Tibial artery (tissue), 4 donors: Measurements from ENCODE around the gene SRPRA.
A peak's percentile ranks its signal among the peaks of the same experiment; 100 is the strongest.

Experiments used
- DNase-seq, 2 donors: peaks; one replicate each; pipeline ENCODE4 v3.0.0-alpha.2; 2019
- H3K27ac ChIP-seq, 2 donors: fragments of 200-600 bp; sonication (generic) in 1 of 2; 1 replicate in 1 of 2; 2 replicates in 1 of 2; pipeline ENCODE4 v1.5.1; 2018 to 2019; ENCODE audit warnings: mild to moderate bottlenecking in 1 of 2
- H3K27me3 ChIP-seq, 2 donors: fragments of 200-600 bp; sonication (generic) in 1 of 2; one replicate each; pipeline versions ENCODE4 v1.5.1 to v1.6.0; 2016 to 2019
- H3K36me3 ChIP-seq, 3 donors: fragments of 200-600 bp; sonication (generic) in 2 of 3; one replicate each; pipeline ENCODE4 v1.5.1; 2016 to 2019; ENCODE audit warnings: mild to moderate bottlenecking in 2 of 3
- H3K4me1 ChIP-seq, 4 donors: fragments of 200-600 bp; sonication (generic) in 2 of 4; 1 replicate in 3 of 4; 2 replicates in 1 of 4; pipeline ENCODE4 v1.5.1; 2016 to 2019
- H3K4me3 ChIP-seq, 2 donors: fragments of 200-600 bp; sonication (generic) in 1 of 2; 1 replicate in 1 of 2; 2 replicates in 1 of 2; pipeline ENCODE4 v1.5.1; 2018 to 2019; ENCODE audit warnings: mild to moderate bottlenecking in 2 of 2
- H3K9me3 ChIP-seq, 3 donors: fragments of 200-600 bp; sonication (generic) in 1 of 3; one replicate each; pipeline ENCODE4 v1.5.1; 2016 to 2019
- CTCF ChIP-seq, 2 experiments: fragments of 200-600 bp in 1 of 2; fragments of 450-650 bp in 1 of 2; IDR thresholded peaks; one replicate each; pipeline ENCODE4 v1.5.1; 2017 to 2019; ENCODE audit warnings: antibody characterized with exemption in 2 of 2, mild to moderate bottlenecking in 1 of 2, moderate library complexity in 1 of 2
- intact Hi-C: fragments of 100-400 bp; cut with DNase I; formaldehyde crosslinking; loops from one replicate; pipeline ENCODE4 v1.15.0; 2023; ENCODE audit warnings: low total_unique reads

Gene SRPRA

GRCh38 chr11:126307706-126308105 is 39.0 kb upstream of the SRPRA start:
- H3K27ac ChIP-seq = no peak overlapping the region
- TF ChIP-seq CTCF (IDR thresholded peaks at IDR 0.05) = peak in 1 of 2 experiments; percentile 4
- H3K36me3 ChIP-seq = peaks cover 3 to 12% (median 5%) of the 10 kb centered on the region in 3 donors
- intact Hi-C loops = no loop called here
- no peak for DNase-seq
- H3K27me3 ChIP-seq = no peaks in the 10 kb centered on the region
- no peaks in the 10 kb centered on the region for H3K9me3 ChIP-seq
- H3K4me1 ChIP-seq = peaks cover 0 to 15% (median 7%) of the 10 kb centered on the region in 4 donors
- H3K4me3 ChIP-seq = no peak overlapping the region

- no peak for DNase-seq
- intact Hi-C loops = no loop called here
- H3K9me3 ChIP-seq = no peaks in the 10 kb centered on the region
Measured at GRCh38 chr11:126305699-126306098, 37.0 kb upstream of the SRPRA start.

GRCh38 chr11:126304457-126305075 is 35.9 kb upstream of the SRPRA start:
- Histone ChIP-seq H3K36me3 (peaks cover 0 to 26% (median 6%) of the 10 kb centered on the region in 3 donors), H3K9me3 (no peaks in the 10 kb centered on the region), H3K27ac (peak overlapping the region; percentile 80 to 81), H3K27me3 (no peaks in the 10 kb centered on the region), H3K4me3 (peak overlapping the region; percentile 61 to 80), H3K4me1 (peaks cover 0 to 12% (median 4%) of the 10 kb centered on the region in 4 donors)
- intact Hi-C loops = no loop called here
- TF ChIP-seq CTCF (IDR thresholded peaks at IDR 0.05) = no peak
- no peak for DNase-seq

More at GRCh38 chr11:126305699-126306098, 37.0 kb upstream of the SRPRA start:
- Histone ChIP-seq H3K27ac (no peak overlapping the region), H3K36me3 (peaks cover 0 to 15% (median 6%) of the 10 kb centered on the region in 3 donors), H3K27me3 (no peaks in the 10 kb centered on the region), H3K4me3 (no peak overlapping the region), H3K4me1 (peaks cover 0 to 14% (median 7%) of the 10 kb centered on the region in 4 donors)
- TF ChIP-seq CTCF (IDR thresholded peaks at IDR 0.05) = no peak

- intact Hi-C loops = no loop called here
Measured at GRCh38 chr11:126303623-126304456, 35.1 kb upstream of the SRPRA start, which contains the start of gene DCPS. Gene DCPS, plus strand, starts transcription at chr11:126304060. Its CDS starts 21 bp downstream, at chr11:126304081.

GRCh38 chr11:126297004-126297403 is 28.3 kb upstream of the SRPRA start:
- no peak for DNase-seq
- Histone ChIP-seq H3K36me3 (peaks cover 27 to 76% (median 32%) of the 10 kb centered on the region in 3 donors), H3K27ac (no peak overlapping the region), H3K27me3 (no peaks in the 10 kb centered on the region), H3K4me3 (no peak overlapping the region), H3K4me1 (no peaks in the 10 kb centered on the region), H3K9me3 (no peaks in the 10 kb centered on the region)
- intact Hi-C loops = no loop called here
- TF ChIP-seq CTCF (IDR thresholded peaks at IDR 0.05) = no peak

More at GRCh38 chr11:126303623-126304456, 35.1 kb upstream of the SRPRA start, which contains the start of gene DCPS:
- H3K4me1 ChIP-seq = peaks cover 0 to 12% (median 4%) of the 10 kb centered on the region in 4 donors
- peak within 1 kb of the TSS; percentile 80 to 81 for H3K27ac ChIP-seq
- peak within 1 kb of the TSS; percentile 61 to 80 for H3K4me3 ChIP-seq
- H3K9me3 ChIP-seq = no peaks in the 10 kb centered on the region
- peak; percentile 88 to 95 for DNase-seq
- H3K36me3 ChIP-seq = peaks cover 0 to 28% (median 12%) of the 10 kb centered on the region in 3 donors
- TF ChIP-seq CTCF (IDR thresholded peaks at IDR 0.05) = no peak
- H3K27me3 ChIP-seq = no peaks in the 10 kb centered on the region
